ENCODE measurements around the gene CNGA3.
"Not testable (repeated sequence)": the region's sequence is repeated elsewhere in the genome, so short reads cannot be mapped to it uniquely, and the experiment has no call there.

CNGA3 gene

DNA sequence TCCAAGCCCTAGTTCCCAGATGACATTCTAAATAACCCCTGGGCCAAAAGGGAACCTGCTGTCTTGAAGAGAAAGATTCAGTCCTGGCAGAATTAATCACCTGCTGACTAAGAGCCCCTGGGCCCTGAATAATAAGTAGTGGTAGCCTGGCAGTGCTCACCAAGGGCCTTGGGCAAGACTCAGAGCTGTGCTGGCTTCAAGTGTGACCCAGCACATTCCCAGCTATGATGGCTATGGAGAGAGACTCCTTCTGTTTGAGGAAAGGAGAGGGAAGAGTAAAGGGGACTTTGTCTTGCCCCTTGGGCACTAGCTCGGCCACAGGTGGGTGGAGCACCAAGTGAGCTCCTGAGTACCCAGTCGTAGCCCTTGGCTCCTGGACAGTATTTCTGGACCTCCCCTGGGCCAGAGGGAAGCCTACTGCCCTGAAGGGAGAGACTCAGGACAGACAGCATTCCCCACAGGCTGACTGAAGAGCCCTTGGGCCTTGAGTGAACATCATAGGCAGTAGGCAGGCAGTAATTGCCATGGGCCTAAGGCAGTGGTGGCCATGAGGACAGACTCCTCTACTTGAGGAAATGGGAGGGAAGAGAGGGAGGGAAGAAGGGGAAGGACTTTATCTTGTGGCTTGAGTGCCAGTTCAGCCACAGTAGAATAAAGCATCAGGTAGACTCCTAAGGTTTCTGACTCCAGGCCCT, 58.4 kb downstream of the CNGA3 start:
- DNase-seq, result no peak

DNA sequence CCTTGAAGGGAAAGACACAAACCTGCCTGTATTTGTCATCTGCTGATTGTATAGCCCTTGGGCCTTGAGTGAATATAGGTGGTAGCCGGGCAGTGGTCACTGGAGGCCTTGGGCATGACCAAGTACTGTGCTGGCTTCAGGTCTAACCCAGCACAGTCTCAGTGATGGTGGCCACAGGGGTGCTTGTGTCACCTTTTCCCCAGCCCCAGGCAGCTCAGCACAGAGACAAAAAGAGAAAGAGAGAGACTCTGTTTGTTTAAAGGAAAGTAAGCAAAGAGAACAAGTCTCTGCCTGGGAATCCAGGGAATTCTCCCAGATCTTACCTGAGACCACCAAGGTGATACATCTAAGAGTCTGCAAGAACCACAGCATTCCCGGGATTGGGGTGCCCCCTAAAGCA, 59.0 kb downstream of the CNGA3 start:
- DNase-seq, result no peak

- no peak for DNase-seq
These were observed 61.9 kb downstream of the CNGA3 start for GRCh38 chr2:98408155-98408554.

DNA sequence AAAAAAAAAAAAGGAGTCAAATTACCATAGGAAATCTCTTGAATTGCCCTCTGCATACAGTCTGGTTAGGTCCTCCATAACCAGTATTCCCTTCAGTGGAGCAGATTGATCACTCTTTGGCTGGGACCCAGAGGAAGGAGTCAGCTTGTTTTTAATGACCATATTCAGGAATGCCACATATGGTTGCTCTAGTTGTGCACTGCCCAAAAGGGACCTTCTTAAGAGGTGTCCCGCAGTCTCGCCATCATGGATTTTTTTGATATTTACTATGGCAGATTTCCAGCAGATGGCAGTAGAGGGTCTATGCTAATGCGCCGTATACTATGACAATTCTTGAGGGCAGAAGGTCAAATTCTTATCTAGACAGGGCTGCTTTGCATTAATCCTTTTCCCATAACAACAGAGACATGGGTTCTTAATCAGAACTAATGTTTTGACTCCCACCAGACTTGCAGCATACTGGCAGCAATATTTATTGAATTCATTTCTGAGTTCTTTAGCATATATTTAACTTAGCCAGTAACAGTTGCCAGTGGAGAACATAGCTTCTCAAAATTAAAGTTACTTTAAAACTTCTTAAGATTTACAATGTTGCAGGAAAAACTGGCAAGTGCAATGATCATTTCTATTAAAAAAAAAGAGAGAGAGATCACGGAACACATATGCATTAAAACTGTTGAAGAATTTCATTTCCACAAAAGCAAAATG, 66.6 kb downstream of the CNGA3 start:
- DNase-seq, result peak; percentile 90

DNA sequence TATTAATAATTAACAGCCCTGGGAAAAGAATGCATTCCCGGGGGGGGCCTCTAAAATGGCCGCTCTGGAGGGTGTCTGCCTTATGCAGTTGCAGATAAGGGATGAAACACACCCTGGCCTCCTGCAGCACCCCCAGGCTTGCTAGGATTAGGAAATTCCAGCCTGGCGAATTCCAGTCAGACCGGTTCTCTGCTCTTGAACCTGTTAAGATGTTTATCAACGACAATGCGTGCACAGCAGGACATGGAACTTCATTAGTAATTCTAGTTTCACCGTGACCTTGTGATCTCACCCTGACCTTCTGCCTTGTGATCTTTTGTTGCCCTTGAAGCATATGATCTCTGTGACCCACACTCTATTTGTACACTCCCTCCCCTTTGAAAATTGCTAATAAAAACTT, 68.0 kb downstream of the CNGA3 start:
- peak; percentile 94 for DNase-seq

DNA sequence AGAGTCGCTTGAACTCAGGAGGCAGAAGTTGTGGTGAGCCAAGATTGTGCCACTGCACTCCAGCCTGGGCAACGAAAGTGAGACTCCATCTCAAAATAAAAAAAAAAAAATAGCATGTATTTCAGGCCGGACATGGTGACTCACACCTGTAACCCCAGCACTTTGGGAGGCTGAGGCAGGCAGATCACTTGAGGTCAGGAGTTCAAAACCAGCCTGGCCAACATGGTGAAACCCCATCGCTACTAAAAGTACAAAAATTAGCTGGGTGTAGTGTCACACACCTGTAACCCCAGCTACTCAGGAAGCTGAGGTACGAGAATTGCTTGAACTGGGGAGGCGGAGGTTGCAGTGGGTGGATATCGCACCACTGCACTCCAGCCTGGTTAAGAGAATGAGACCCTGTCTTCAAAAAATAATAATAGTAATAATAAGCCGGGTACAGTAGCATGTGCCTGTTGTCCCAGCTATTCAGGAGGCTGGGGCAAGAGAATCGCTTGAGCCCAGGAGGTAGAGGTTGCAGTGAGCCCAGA, 69.5 kb downstream of the CNGA3 start:
- not testable (repeated sequence) for DNase-seq

DNA sequence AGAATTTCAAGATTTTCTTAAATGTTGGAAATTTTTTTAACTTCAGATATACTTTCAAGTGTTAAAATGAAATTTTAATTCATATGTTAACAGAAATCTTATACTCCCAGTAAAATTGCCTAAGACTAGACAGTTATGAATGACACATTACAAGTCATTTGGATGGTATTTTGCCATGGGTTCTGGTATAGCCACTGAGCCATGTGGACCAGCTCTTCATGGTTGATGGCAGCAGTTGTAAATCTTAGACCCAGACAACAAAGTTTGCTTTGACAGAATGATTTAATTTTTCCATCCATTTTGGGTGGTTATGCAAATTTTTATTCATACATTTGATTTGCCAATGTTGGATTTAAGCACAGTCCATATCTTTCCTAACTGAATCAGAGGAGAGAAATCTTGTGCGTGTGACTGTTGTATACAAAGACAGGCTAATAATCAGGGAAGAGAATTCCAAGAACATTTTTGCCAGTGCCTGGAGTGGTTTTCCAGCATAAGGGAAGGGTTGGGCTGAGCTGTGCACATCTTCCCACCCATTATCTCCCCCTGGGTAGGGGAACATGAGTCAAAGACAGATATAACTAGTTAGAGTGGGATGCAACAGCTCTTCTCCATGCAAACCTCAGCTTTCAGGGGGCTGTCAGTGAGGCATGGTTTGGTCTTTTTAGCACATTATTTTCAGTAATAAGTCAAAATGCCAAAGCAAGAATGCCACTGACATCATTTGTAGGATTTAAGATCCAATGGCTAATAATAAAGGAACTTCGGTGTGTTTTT, 70.3 kb downstream of the CNGA3 start:
- no peak for DNase-seq

GRCh38 chr2:98419544-98419943, 73.3 kb downstream of the CNGA3 start:
- DNase-seq, result no peak

GRCh38 chr2:98419977-98420725, 73.9 kb downstream of the CNGA3 start:
- DNase-seq, result no peak

GRCh38 chr2:98422449-98422848, 76.2 kb downstream of the CNGA3 start:
- peak; percentile 49 for DNase-seq

DNA sequence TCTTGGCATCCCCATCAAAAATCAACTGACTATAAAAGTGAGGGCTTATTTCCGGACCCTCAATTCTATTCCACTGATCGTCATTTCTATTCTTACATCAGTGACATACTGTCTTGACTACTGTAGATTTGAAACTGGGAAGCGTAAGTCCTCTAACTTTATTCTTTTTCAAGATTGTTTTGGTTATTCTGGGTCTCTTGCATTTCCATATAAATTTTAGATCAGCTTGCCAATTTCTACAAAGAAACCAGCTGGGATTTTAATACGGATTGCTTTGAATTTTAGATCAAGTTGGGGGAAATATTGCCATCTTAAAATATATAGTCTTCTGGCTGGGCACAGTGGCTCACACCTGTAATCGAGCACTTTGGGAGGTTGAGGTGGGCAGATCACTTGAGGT, 80.5 kb downstream of the CNGA3 start:
- DNase-seq, result no peak

GRCh38 chr2:98432145-98432544, 85.9 kb downstream of the CNGA3 start:
- DNase-seq, result no peak

- DNase-seq, result no peak
These were observed 87.2 kb downstream of the CNGA3 start for GRCh38 chr2:98433363-98433964.

DNA sequence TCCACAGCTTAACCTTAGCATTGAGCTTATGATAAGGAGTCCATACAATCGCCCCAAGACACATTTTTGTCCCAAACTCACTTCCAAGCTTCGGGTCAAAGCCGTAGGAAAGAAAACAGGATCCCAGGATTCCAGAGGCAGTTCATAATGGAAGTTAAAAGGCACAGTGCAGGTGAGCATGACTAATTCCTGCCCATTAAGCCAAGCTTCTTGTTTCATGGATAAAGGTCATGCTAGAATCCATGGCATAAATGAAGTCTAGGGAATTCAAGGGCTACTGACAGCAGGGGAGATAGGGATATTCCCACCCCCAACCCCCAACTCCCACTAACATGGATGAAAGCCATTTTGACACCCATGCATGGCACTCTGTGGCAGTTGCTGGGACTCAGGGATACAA, 88.2 kb downstream of the CNGA3 start:
- DNase-seq, result no peak

DNA sequence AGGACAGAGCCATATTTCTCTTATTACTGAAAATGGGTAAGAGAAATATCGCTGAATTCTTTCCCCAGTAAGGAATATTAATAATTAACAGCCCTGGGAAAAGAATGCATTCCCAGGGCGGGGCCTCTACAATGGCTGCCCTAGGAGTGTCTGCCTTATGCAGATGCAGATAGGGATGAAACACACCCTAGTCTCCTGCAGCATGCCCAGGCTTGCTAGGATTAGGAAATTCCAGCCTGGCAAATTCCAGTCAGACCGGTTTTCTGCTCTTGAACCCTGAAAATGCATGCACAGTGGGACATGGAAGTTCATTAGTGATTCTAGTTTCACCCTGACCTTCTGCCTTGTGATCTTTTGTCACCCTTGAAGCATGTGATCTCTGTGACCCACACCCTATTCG, 89.4 kb downstream of the CNGA3 start:
- DNase-seq, result peak; percentile 92

DNA sequence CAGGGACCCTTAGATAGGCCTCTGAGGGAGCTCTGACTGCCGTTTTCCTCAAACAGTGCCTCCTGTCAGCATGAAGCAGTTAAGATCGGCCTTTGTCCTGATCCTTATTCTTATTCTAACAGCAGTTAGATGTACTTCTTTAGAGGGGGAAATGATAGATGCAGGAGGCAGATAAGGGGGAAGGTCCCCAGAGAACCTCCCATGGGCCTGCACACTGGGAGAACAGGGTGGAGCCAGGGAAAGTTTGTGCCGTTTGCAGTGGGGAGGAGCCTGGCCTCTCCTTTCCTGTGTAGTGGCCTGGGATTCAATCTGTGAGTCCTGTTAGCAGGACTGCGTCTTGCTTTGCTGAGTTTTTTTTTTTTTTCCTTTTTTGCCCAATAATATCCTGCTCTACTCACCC, 90.5 kb downstream of the CNGA3 start:
- DNase-seq, result no peak

DNA sequence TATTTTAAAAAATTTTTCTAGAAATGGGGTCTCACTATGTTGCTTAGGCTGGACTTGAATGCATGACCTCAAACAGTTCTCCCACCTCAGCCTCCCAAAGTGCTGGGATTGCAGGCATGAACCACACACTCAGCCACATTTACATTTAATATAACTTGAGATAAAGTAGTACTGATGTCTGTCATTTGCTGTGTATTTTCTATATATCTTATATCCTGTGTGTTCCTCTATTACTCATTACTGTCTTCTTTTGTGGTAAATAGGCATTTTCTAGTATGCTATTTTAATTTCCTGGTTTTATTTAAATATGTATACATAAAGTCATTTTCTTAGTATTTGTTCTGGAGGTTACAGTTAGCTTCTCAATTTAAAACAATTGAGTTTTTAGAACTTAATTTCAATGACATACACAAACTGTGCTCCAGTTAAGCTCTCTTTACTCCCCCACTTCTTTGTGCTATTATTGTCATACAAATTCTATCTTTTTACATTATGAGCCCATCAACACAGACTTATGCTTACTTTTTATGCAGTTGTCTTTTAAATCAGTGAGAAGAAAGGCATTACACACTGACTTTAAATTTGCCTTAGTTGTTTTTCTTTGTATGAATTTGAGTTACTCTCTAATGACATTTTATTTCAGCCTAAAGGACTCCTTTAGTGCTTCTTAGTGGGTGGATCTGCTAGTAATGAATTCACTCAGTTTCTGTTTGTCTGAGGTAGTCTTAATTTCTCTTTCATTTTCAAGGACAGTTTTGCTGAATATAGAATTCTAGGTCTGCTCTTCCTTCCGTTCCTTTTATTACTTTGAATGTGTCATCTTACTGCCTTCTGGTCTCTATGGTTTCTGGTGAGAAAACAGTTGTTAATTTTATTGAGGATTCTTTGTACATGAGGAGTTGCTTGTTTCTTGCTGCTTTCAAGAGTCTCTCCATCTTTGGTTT, 92.2 kb downstream of the CNGA3 start:
- no peak for DNase-seq

GRCh38 chr2:98441706-98442450, 95.6 kb downstream of the CNGA3 start:
- DNase-seq, result no peak

GRCh38 chr2:98442488-98442887, 96.2 kb downstream of the CNGA3 start:
- no peak for DNase-seq

GRCh38 chr2:98444436-98445176, 98.3 kb downstream of the CNGA3 start, which contains the start of gene INPP4A:
Gene INPP4A (plus strand): TSS chr2:98444858. CDS start chr2:98520049, 75,191 bp downstream.
- DNase-seq, result peak; percentile 93

Data from DMS53 (cell line).